GM12875 (cell line): Measurements from ENCODE around the gene GPR82.
"Not testable (repeated sequence)": the region's sequence is repeated elsewhere in the genome, so short reads cannot be mapped to it uniquely, and the experiment has no call there.

ENCODE experiments used
- H3K4me3 ChIP-seq: one replicate; pipeline ENCODE4 v1.5.1; 2011; ENCODE audit warnings: low read depth, low read length, control low read depth
- TF ChIP-seq, protein P1 (sequence below): IDR thresholded peaks from 2 replicates; pipeline ENCODE4 v1.5.1; 2011; ENCODE audit warnings: low read depth, mild to moderate bottlenecking, control low read depth, inconsistent platforms, low read length, moderate library complexity, borderline replicate concordance; ENCODE audit not compliant: insufficient read depth

GPR82 gene

DNA sequence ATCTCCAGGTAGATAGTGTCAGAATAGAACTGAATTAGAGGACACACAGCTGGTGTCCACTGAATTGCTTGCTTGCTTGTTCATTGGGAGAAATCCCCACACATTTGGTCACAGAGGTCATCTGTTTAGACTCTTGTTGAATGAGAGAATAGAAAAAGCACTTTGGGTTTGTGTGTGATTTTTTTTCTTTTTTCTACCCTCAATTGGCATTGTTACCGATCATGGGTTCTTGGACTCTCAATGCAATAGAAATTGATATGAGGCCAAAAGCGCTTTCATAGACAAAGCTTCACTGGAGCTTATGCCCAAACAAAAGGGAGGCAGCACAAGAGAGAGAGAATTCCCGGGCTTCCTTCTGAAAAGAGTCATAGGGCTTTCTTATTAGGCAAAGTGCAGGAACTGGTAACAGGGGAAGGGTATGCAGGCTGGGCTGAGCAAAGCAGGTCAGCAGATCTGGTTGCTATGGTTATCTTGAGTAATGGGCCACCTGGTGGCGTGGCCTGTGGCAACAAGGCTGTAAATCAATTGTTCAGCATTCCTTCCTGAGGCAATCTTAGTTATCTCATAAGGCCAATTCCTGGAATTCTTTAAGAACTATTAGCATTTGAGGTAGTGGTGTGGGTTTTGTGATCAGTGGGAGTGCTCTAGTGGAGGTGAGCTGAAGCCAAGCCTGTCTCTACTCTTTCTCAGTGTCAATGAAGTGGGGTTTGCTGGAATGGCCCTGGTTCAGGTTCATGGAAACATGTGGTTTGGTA lies 5.3 kb upstream of the GPR82 start:
- TF ChIP-seq, protein P1, sequence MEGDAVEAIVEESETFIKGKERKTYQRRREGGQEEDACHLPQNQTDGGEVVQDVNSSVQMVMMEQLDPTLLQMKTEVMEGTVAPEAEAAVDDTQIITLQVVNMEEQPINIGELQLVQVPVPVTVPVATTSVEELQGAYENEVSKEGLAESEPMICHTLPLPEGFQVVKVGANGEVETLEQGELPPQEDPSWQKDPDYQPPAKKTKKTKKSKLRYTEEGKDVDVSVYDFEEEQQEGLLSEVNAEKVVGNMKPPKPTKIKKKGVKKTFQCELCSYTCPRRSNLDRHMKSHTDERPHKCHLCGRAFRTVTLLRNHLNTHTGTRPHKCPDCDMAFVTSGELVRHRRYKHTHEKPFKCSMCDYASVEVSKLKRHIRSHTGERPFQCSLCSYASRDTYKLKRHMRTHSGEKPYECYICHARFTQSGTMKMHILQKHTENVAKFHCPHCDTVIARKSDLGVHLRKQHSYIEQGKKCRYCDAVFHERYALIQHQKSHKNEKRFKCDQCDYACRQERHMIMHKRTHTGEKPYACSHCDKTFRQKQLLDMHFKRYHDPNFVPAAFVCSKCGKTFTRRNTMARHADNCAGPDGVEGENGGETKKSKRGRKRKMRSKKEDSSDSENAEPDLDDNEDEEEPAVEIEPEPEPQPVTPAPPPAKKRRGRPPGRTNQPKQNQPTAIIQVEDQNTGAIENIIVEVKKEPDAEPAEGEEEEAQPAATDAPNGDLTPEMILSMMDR = no peak
- no peak overlapping the region for H3K4me3 ChIP-seq

DNA sequence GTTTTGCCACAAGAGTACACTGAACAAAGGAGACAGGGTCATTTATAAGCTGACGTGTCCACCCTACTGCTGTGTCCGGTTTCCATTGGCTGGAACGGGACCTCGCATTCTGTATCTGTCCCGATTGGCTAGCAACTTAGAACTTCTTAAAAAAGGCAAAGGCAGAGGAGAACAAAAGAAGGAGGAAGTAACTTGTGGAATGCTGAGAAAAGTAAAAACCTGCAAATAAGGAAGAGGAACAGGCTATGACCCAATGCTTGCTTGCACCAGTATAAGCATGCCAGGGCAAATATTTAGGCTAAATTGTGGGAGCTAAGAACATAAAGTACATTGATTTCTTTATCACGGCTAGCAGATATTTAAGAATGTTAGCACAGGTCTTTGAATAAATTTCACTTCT lies 4.4 kb upstream of the GPR82 start:
- H3K4me3 ChIP-seq = not testable (repeated sequence)

DNA sequence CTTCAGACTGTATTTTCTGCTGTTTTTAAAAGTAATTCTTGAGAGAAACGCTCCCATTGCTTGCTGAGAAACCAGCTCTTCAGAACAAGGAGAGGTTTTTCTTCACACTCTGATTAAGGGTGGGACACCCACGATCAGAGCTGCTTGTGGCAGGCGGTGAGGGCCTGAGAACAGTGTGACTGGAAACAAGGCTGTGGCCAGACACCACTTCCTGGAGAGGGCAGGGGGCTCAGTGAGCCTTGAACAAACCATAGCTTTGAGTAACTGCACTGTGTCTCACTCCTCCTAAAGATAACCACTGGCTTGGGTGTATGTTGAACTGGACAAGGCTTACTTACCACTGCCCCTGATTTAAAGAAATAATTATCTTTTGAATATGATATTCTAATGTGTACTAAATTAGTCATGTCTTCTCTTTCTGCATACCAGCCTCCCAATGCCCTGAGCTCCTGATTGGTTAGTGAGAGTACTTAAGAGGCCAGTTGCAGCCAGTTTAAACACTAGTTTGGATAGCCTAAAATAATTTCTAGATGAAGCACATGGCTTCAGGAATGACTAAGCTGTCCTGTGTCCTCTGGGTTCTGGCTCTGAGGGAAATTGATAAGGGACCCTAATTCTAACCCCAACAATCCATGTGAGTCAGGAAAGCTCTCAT lies 3.7 kb upstream of the GPR82 start:
- no peak overlapping the region for H3K4me3 ChIP-seq
- TF ChIP-seq, protein P1 = no peak

DNA sequence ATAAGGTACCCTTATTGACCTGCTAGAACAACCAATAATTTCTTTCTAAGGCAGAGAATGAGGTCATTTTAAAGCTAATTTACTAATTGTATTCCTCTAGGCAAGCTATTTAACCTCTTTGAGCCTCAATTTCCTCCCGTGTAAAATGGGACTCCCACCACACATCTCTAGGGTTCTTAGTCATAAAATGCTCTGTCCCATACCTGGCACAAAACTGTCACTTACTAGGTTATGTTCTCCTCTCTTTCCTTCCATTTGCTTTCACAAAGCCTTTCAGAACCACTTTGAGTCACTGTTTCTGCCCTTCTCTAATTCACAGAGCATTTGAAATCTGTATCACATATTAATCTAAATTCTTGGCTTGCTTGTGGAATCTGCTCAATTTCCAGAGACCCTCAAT lies 2.4 kb upstream of the GPR82 start:
- no peak overlapping the region for H3K4me3 ChIP-seq
- TF ChIP-seq, protein P1 = no peak

DNA sequence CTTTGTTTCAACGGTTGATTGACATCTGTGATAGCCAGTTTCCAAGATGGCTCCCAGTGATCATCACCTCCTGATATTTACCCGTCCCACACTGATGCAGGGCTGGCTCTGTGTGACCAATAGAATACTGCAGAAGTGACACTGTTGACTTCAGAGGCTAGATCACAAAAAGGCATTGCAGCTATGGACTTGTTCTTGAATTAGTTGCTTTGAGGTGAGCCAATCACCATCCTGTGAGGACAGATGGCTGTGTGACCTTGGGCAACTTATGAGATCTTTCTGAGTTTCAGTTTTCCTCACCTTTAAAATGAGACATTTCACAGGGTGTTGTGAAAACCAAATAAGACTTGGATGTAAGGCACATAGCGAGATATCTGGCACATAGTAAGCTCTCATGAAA lies 1.8 kb upstream of the GPR82 start:
- TF ChIP-seq, protein P1 = no peak
- H3K4me3 ChIP-seq = no peak overlapping the region

DNA sequence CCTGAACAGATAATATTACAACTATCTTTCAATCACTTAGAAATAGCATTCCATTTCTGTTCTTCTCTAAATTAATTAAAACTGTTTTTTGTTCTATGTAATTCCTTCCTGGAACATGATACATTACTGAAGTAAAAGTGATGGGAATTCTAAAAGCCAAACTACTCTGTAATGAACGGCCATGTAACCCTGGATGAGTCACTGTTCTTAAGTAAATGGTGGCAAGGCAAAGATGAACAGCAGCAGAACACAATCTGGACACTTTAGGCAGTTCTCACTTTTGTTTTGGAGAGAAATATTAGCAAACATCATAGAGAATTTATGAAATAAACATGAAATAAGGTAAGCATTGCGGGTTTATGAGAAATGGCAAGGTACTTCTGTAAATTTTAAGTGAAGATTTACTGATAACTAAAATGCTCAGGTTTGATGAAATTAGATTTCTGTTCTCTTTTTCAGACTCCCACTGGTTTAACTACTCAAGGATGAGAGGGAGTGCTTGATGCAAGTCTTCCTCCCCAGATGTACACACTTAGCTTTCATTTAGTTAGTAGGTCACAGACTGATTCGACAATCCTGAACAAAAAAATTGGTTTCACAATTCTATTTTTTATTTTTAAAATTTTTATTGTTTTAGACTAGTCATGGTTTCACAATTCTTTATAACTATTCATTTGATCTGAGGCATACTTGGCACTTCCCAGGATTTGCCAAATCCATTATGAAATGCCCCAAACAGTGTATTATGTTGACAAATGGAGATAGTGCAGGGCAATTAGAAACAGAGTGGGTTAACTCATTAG lies 964 bp upstream of the GPR82 start:
- TF ChIP-seq, protein P1 = no peak

DNA sequence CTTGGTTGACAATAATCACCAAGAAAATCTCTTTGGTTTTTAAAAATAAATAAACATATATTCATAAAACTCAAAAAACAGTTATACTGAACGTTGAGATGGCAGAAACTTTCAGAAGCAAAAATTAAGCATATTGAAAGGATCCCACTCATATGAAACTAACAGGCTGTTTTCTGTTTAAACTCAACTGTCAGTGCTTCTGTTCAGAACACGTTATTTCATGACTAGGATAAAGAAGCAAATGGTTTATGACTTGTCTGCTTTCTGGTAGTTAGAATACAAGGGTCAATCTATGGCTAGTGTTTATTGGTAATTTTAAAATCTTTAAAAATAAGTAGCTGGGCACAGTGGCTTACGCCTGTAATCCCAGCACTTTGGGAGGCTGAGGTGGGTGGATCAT lies 4.1 kb downstream of the GPR82 start:
- H3K4me3 ChIP-seq = no peak overlapping the region
- TF ChIP-seq, protein P1 = no peak

More for the DNA sequence above, 964 bp upstream of the GPR82 start:
- no peak overlapping the region for H3K4me3 ChIP-seq
